HepG2 (cell line): ENCODE measurements around the gene IQSEC1. TPM values are rescaled to one million over a fixed set of nuclear protein-coding genes. Genes with fewer than 3 reads are reported as not detected.

Source experiments
- ATAC-seq: fragments of 200-7000 bp; cut with Tn5 transposase; 3 replicates; pipeline ENCODE4 v1.9.1; 2020; ENCODE audit warnings: mild to moderate bottlenecking, moderate library complexity
- BruUV-seq: library from RNA; stranded (reverse); fragments of 400-500 nt; replicated peaks from 2 replicates; lab custom pipeline; 2021; lab: Mats Ljungman, UMichigan
- CTCF ChIA-PET: fragments of 300-600 bp; formaldehyde crosslinking; extraction: SDS; loops from one replicate; lab custom pipeline; 2021; ENCODE audit warnings: low total read pairs, inconsistent platforms, low intra/inter-chr PET ratio; lab: Yijun Ruan, JAX
- POLR2A ChIA-PET: fragments of 350-600 bp; sonication (Branson Sonifier 250); formaldehyde crosslinking; loops from one replicate; lab custom pipeline; 2020; ENCODE audit warnings: antibody characterized with exemption, inconsistent platforms; lab: Yijun Ruan, JAX
- DNase-seq: peaks from one replicate; pipeline ENCODE4 v3.0.0-alpha.2; 2015; ENCODE audit warnings: low spot score
- FAIRE-seq: peaks from 3 replicates; lab custom pipeline; 2011; peaks lifted over from hg19 to GRCh38; lab: Jason Lieb, UNC
- H2AFZ ChIP-seq: one replicate; pipeline ENCODE4 v1.6.1; 2011; ENCODE audit warnings: low read length, inconsistent platforms
- H3K27ac ChIP-seq: fragments of 300-600 bp; 3 replicates; pipeline ENCODE4 v1.8.0; 2011; ENCODE audit warnings: mixed run types, mild to moderate bottlenecking, mixed read lengths, low read length, inconsistent platforms; ENCODE audit not compliant: insufficient read depth; ENCODE audit errors: extremely low read length
- H3K27me3 ChIP-seq, 2 experiments: fragments of 200-600 bp in 1 of 2; 2 replicates in 1 of 2; 3 replicates in 1 of 2; pipeline versions ENCODE4 v1.6.0 to v1.8.0; 2011; ENCODE audit warnings: low read length in 2 of 2, mild to moderate bottlenecking in 2 of 2, moderate library complexity in 2 of 2, inconsistent platforms in 1 of 2; ENCODE audit not compliant: insufficient read depth in 2 of 2, control insufficient read depth in 1 of 2
- H3K36me3 ChIP-seq, 2 experiments: fragments of 200-600 bp in 1 of 2; replicated peaks in 1 of 2; 2 replicates in 1 of 2; 3 replicates in 1 of 2; pipeline versions ENCODE4 v1.5.1 to v1.8.0; 2011; ENCODE audit warnings: low read length in 2 of 2, inconsistent platforms in 1 of 2; ENCODE audit not compliant: insufficient read depth in 2 of 2, control insufficient read depth in 1 of 2
- H3K4me1 ChIP-seq: 2 replicates; pipeline ENCODE4 v1.5.1; 2012; ENCODE audit warnings: low read length, inconsistent platforms; ENCODE audit not compliant: insufficient read depth
- H3K4me2 ChIP-seq: 2 replicates; pipeline ENCODE4 v1.6.0; 2011; ENCODE audit warnings: low read depth, low read length, inconsistent platforms
- H3K4me3 ChIP-seq, 3 experiments: fragments of 200-600 bp in 1 of 3; sonication (generic), shearing (Covaris generic) in 1 of 3; replicated peaks in 1 of 3; 2 replicates each; pipeline ENCODE4 v1.5.1; 2011 to 2016; ENCODE audit warnings: low read length in 3 of 3, inconsistent platforms in 2 of 3, low read depth in 2 of 3, mild to moderate bottlenecking in 2 of 3, control low read depth in 1 of 3, mixed read lengths in 1 of 3; ENCODE audit not compliant: insufficient read depth in 1 of 3
- H3K79me2 ChIP-seq: one replicate; pipeline ENCODE4 v1.6.1; 2011; ENCODE audit warnings: low read length, inconsistent platforms; ENCODE audit not compliant: insufficient read depth
- H3K9ac ChIP-seq: 2 replicates; pipeline ENCODE4 v1.6.0; 2011; ENCODE audit warnings: mild to moderate bottlenecking, low read depth, low read length, inconsistent platforms; ENCODE audit not compliant: insufficient read depth
- H3K9me3 ChIP-seq: 2 replicates; pipeline ENCODE4 v1.5.1; 2012; ENCODE audit warnings: mild to moderate bottlenecking, low read length
- H4K20me1 ChIP-seq: 2 replicates; pipeline ENCODE4 v1.6.0; 2011; ENCODE audit warnings: inconsistent platforms, mild to moderate bottlenecking, low read length, moderate library complexity; ENCODE audit not compliant: insufficient read depth
- EP300 ChIP-seq, 3 experiments: sonication (generic) in 1 of 3; formaldehyde crosslinking in 1 of 3; IDR thresholded peaks; 2 replicates each; pipeline versions ENCODE4 v1.5.1 to v1.6.1; 2011 to 2020; ENCODE audit warnings: low read depth in 2 of 3, low read length in 2 of 3, borderline replicate concordance in 1 of 3, improper control_type of control experiment in 1 of 3, mild to moderate bottlenecking in 1 of 3, missing genetic modification reagents in 1 of 3, moderate library complexity in 1 of 3
- ETV5 ChIP-seq: IDR thresholded peaks from 2 replicates; pipeline ENCODE4 v1.6.1; 2018; ENCODE audit warnings: missing biosample characterization, missing genetic modification reagents, inconsistent platforms, borderline replicate concordance
- FOSL2 ChIP-seq: sonication (generic); formaldehyde crosslinking; IDR thresholded peaks from 2 replicates; pipeline ENCODE4 v1.4.0; 2020; ENCODE audit warnings: missing genetic modification reagents
- FOXA1 ChIP-seq, 2 experiments: fragments of 450-650 bp in 1 of 2; sonication (generic) in 1 of 2; formaldehyde crosslinking in 1 of 2; IDR thresholded peaks; 2 replicates each; pipeline versions ENCODE4 v1.4.0 to v1.6.1; 2016 to 2020; ENCODE audit warnings: missing genetic modification reagents in 1 of 2
- FOXA3 ChIP-seq: IDR thresholded peaks from 2 replicates; pipeline ENCODE4 v1.6.1; 2016; ENCODE audit warnings: missing genetic modification reagents, missing compliant biosample characterization
- HIC2 ChIP-seq: sonication (generic); formaldehyde crosslinking; IDR thresholded peaks from 2 replicates; pipeline ENCODE4 v1.9.0; 2022; ENCODE audit warnings: low read depth, missing genetic modification reagents
- HINFP ChIP-seq: sonication (generic); formaldehyde crosslinking; IDR thresholded peaks from 2 replicates; pipeline ENCODE4 v1.4.0; 2020; ENCODE audit warnings: low read depth, mild to moderate bottlenecking, missing genetic modification reagents
- MAFG ChIP-seq: sonication (generic); formaldehyde crosslinking; IDR thresholded peaks from 2 replicates; pipeline ENCODE4 v1.5.1; 2020; ENCODE audit warnings: mild to moderate bottlenecking, missing genetic modification reagents
- NFIC ChIP-seq: IDR thresholded peaks from 2 replicates; pipeline ENCODE4 v1.6.1; 2012; ENCODE audit warnings: mild to moderate bottlenecking, low read length, inconsistent platforms
- PHF21A ChIP-seq: sonication (generic); formaldehyde crosslinking; IDR thresholded peaks from 2 replicates; pipeline ENCODE4 v1.5.0; 2020; ENCODE audit warnings: mild to moderate bottlenecking, missing genetic modification reagents
- RARA ChIP-seq: IDR thresholded peaks from 2 replicates; pipeline ENCODE4 v1.6.1; 2016; ENCODE audit warnings: missing genetic modification reagents, missing compliant biosample characterization
- RNF2 ChIP-seq: fragments of 450-650 bp; conservative IDR thresholded peaks from 2 replicates; pipeline ENCODE4 v1.6.1; 2016; ENCODE audit warnings: low read depth
- RXRB ChIP-seq: IDR thresholded peaks from 2 replicates; pipeline ENCODE4 v1.6.1; 2016; ENCODE audit warnings: borderline replicate concordance, missing genetic modification reagents, missing compliant biosample characterization
- TEAD2 ChIP-seq: sonication (generic); formaldehyde crosslinking; IDR thresholded peaks from 2 replicates; pipeline ENCODE4 v1.9.0; 2021; ENCODE audit warnings: missing genetic modification reagents
- ZSCAN22 ChIP-seq: sonication (generic); formaldehyde crosslinking; IDR thresholded peaks from 2 replicates; pipeline ENCODE4 v1.4.0; 2020; ENCODE audit warnings: mild to moderate bottlenecking, missing genetic modification reagents
- WGBS: methylation state at CpG from one replicate; pipeline ENCODE4 v1.1.6; 2017; ENCODE audit warnings: low lambda C conversion rate; 5-methylcytosine and 5-hydroxymethylcytosine counted together
- in situ Hi-C: cut with HindIII; loops from 2 replicates; pipeline ENCODE4 v1.10.0; 2017; ENCODE audit warnings: low pct_unique_long_range_greater_than_20kb; ENCODE audit not compliant: extremely low pct_ligation_motif_present
- intact Hi-C: fragments of 100-400 bp; cut with micrococcal nuclease; formaldehyde crosslinking; loops from one replicate; pipeline ENCODE4 v1.10.0; 2022; ENCODE audit not compliant: unreplicated experiment
- polyA plus RNA-seq, 8 experiments: library from polyadenylated mRNA; depleted of rRNA in 3 of 8; stranded (reverse) in 7 of 8; unstranded in 1 of 8; fragments of >200 nt; fragmentation: Illumina TruSeq in 4 of 8; extraction: Trizol in 4 of 8; gene quantifications; 2 replicates each; pipeline versions ENCODE4 v1.2.1 to v1.2.3, GENCODE V29; 2011 to 2016; ENCODE audit warnings: low read depth in 4 of 8, missing spikeins in 1 of 8, mixed read lengths in 1 of 8; ENCODE audit not compliant: insufficient read depth in 1 of 8
- total RNA-seq, 5 experiments: library from RNA; depleted of rRNA; stranded (reverse); fragments of >200 nt; fragmentation: Illumina TruSeq; extraction: Trizol; gene quantifications; 2 replicates each; pipeline ENCODE4 v1.2.3, GENCODE V29; 2016; ENCODE audit warnings: low read depth in 1 of 5

IQSEC1 gene
- total and polyA plus RNA-seq, 2 of the 13 experiments (the other 11 are each of a cell fraction or from before 2014, with no cell fraction given): 17.4 to 20.2 TPM

- no peaks in the 10 kb centered on the region for H3K27me3 ChIP-seq
- no peak overlapping the region for H3K9ac ChIP-seq
- H3K9me3 ChIP-seq: no peaks in the 10 kb centered on the region
- intact Hi-C loops: no loop called here
- peaks cover 23% of the 10 kb centered on the region for H3K4me1 ChIP-seq
- in situ Hi-C loops: no loop called here
- no peak; the same call in 2 of the 3 replicates for ATAC-seq
- no TSS peak for BruUV-seq
- H3K4me2 ChIP-seq: no peak overlapping the region
- peaks cover 7% of the 10 kb centered on the region; the same call in 1 of the 2 replicates for H4K20me1 ChIP-seq
- TF ChIP-seq HIC2 (CRISPR knock-in tag): peak; percentile 32; the same call in 1 of the 2 replicates
- TF ChIP-seq HINFP: no peak
- peak; percentile 46; the same call in 1 of the 2 replicates for TF ChIP-seq ETV5 (CRISPR knock-in tag)
- no peak for TF ChIP-seq RNF2
- no peak for TF ChIP-seq FOXA1 (IDR thresholded peaks at IDR 0.05)
- TF ChIP-seq FOXA1 (CRISPR knock-in tag; IDR thresholded peaks at IDR 0.05): 0 out of 2 replicates have a peak, but pooled peaks have one; percentile 47
- no peak for TF ChIP-seq MAFG (CRISPR knock-in tag)
- no peak for TF ChIP-seq PHF21A (CRISPR knock-in tag)
- TF ChIP-seq RXRB (CRISPR knock-in tag): peak; percentile 13; the same call in 1 of the 2 replicates
- TF ChIP-seq FOXA3 (CRISPR knock-in tag): 0 out of 2 replicates have a peak, but pooled peaks have one; percentile 21
- TF ChIP-seq NFIC: no peak
- TF ChIP-seq FOSL2 (CRISPR knock-in tag): peak; percentile 53; the same call in 1 of the 2 replicates
- no peak for TF ChIP-seq EP300 (IDR thresholded peaks at IDR 0.05; ENCODE audit: low read depth in 2 of 2, low read length in 2 of 2)
- TF ChIP-seq EP300 (CRISPR knock-in tag; IDR thresholded peaks at IDR 0.05; ENCODE audit: borderline replicate concordance): 0 out of 2 replicates have a peak, but pooled peaks have one; percentile 29
- TF ChIP-seq ZSCAN22 (CRISPR knock-in tag): no peak
- TF ChIP-seq TEAD2 (CRISPR knock-in tag): no peak
- peak; percentile 22; the same call in 1 of the 2 replicates for TF ChIP-seq RARA (CRISPR knock-in tag)
- TF ChIP-seq, all 625 proteins: peak for 8
- no peaks in the 10 kb centered on the region for H3K79me2 ChIP-seq
- DNase-seq (peak; percentile 40), FAIRE-seq (no peak)
- 0 out of 5 replicates have a peak, but pooled peaks cover 0 to 1% of the 10 kb centered on the region in 2 experiments for H3K36me3 ChIP-seq
- no peak overlapping the region for H3K4me3 ChIP-seq
- WGBS: 68% methylated on average over 6 of the region's 6 CpGs
- no peak overlapping the region for H2AFZ ChIP-seq
- POLR2A ChIA-PET: interaction anchor here (1.8 kb wide), 1 partner anchor 83 kb away, joined by 5 read pairs; no protein-coding TSS in a partner anchor
- H3K27ac ChIP-seq: no peak overlapping the region
- CTCF ChIA-PET: no interaction called here
Observed at GRCh38 chr3:13106308-13107001, 33.2 kb upstream of the IQSEC1 start.
